HG03095 (cell line): ENCODE data around the gene SLC35D2.
"Not testable (repeated sequence)": the region's sequence is repeated elsewhere in the genome, so short reads cannot be mapped to it uniquely, and the experiment has no call there.

Source experiments
- ATAC-seq: cut with Tn5 transposase; IDR thresholded peaks from one replicate; pipeline ENCODE4 v1.9.1; 2021; ENCODE audit warnings: moderate library complexity; ENCODE audit not compliant: unreplicated experiment

The SLC35D2 gene

GRCh38 chr9:96317335-96317980 is 66.1 kb downstream of the SLC35D2 start:
- ATAC-seq = no peak

DNA sequence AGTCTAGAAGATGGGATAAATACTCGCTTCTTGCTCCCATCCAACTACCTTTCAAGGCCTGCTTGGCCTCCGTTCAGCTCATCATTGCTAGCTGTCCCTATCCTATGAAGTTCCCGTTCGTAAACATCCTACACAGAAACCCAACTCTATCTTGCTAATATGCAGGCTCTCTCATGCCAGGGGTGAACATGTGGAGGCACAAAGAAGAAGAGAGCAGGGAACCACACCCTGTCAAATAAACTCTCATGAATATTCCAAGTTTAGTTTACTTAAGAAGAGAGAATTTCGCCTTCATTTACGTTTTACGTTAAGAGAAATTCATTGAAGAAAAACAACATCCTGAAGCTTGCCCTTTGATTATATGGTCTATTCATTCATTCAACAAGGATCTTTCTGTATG is 73.7 kb downstream of the SLC35D2 start:
- ATAC-seq = no peak

DNA sequence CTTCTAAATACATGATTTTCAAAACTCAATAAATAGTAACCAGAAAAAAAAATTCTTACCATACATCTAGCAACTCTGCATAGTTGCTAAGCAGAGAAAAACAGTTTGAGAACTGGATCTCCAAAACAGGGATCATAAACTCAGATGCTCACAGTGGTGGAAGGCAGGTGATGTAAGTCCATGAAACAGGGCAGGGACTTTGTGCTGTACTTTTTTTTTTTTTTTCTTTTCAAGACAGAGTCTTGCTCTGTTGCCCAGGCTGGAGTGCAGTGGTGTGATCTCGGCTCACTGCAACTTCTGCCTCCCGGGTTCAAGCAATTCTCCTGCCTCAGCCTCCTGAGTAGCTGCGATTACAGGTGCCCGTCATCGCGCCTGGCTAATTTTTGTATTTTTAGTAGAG is 76.6 kb downstream of the SLC35D2 start:
- ATAC-seq = not testable (repeated sequence)

GRCh38 chr9:96305171-96305570 is 78.3 kb downstream of the SLC35D2 start:
- ATAC-seq = no peak

DNA sequence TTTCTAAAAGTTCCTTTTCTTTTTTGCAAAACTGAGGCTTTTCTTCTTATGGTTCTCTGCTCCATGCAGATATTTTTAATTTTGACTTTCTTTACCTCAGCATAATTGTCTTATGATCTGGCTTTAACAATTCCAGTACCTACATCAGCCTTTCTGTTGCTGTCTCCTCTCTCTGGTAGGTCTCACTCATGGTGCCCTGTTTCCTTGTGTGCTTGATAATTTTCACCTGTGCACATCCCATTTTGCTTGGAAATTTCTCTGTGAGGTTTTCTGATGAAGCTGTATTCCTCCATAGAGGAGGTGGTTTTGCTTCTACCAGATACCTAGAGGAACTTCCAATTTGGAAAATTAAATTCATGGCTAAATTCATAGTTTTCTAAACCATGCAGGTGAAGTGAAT is 79.3 kb downstream of the SLC35D2 start:
- no peak for ATAC-seq

GRCh38 chr9:96302021-96302420 is 81.5 kb downstream of the SLC35D2 start, which contains the start of gene HSD17B3:
Gene HSD17B3, minus strand, starts transcription at chr9:96302176. Its CDS starts 72 bp downstream, at chr9:96302104.
- ATAC-seq = no peak

GRCh38 chr9:96299823-96300222 is 83.7 kb downstream of the SLC35D2 start:
- no peak for ATAC-seq

- no peak for ATAC-seq
Observed at GRCh38 chr9:96294159-96294545, 89.4 kb downstream of the SLC35D2 start.

DNA sequence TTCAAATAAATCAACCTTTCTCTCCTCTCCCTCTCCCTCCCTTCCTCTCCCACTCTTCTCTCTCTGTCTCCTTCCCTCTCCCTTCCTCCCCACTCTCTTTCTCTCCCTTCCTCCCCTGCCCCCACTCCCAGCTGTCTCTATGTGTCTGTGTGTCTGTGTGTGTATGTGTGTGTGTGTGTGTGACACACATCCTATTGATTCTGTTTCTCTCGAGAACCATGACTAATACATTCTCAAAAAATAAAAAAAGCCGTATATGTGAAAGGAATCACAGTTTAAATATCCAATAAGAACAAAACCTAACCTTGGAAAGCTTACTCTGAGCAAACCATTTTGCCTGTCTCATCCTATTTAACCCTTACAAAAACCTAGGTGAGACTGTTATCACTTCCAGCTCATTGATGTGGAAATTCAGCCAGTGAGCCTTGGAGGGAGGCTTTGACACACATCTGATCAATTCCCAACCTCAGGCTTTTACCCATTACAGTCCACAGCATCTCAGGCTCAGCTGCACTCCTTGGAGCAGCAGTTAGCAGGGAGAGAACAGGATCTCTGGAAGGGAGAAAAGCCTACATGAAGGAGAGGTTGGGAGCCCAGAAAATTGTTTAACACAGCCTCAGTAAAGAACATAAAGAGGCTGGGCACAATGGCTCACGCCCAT is 89.9 kb downstream of the SLC35D2 start:
- no peak for ATAC-seq

DNA sequence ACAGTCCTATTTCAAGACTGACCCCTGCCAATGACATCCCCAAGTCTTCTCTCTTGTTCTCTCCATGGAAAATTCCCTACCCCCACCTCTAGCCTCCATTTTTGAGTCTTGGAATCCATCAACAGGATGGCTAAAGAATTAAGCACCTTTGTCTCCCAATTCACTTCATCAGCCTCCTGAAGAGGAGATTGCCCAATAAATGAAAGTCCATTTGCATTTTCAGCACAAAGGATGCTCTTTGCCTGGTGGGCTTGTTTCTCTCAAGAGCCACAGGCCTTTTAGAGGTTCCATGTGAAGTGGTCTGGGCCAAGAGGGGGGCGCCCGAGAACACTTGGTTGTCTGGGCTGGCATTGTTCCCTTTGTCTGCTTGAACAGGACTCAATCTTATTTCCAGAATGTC is 94.1 kb downstream of the SLC35D2 start:
- ATAC-seq = no peak

- no peak for ATAC-seq
Observed at GRCh38 chr9:96281641-96282040, 101.9 kb downstream of the SLC35D2 start.

DNA sequence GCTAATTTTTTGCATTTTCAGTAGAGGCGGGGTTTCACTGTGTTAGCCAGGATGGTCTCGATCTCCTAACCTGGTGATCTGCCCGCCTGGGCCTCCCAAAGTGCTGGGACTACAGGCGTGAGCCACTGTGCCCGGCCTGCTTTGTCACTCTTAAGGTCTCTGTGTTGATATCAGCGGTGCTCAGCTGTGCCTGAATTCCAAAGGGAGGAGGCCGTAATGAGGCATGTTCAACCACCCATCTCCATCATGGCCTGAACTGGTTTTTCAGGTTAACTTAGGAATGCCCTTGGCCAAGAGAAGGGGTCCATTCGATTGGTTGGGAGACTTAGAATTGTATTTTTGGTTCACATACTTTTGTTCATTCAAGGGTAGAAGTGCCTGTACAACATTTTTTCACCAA is 103.6 kb downstream of the SLC35D2 start:
- ATAC-seq = no peak

DNA sequence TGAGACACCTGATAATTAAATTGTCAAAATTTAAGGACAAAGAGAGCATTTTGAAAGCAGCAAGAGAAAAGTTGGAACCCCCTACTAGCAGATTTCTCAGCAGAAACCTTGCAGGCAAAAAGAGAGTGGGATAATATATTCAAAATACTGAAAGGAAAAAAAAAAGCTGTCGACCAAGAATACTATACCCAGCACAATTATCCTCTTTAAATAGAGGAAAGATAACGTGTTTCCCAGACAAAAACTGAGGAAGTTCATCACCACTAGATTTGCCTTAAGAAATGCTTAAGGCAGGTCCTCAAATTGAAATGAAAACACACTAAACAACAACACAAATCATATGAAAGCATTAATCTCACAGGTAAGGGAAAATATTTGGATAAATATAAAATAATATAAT is 108.6 kb downstream of the SLC35D2 start:
- no peak for ATAC-seq
